GM10847 (cell line): ENCODE data around the gene ECPAS.

ENCODE experiments used
- POLR2A ChIP-seq: IDR thresholded peaks from 2 replicates; pipeline ENCODE4 v1.6.1; 2011; ENCODE audit not compliant: insufficient read length; ENCODE audit errors: extremely low read depth

Gene ECPAS

GRCh38 chr9:111438541-111439235, 45.5 kb downstream of the ECPAS start:
- no peak for TF ChIP-seq POLR2A

DNA sequence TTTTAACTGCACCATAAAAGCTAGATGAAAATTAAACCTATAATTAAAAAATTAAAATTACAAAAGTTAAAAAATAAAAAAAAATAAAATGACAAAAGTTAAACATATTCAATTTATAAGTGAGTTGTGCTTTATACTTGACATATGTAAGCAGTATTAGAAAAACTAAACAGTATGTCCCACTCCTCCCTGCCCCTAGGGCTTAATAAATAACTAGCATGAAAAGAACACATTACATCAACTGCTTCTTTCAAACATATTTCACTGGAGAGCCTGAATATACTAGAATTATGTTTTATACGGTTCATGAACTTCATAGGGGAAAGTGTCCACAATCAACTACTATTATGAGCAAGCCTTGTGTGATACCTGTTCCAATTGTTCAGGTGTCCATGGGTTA, 47.6 kb downstream of the ECPAS start:
- TF ChIP-seq POLR2A, result no peak

GRCh38 chr9:111433082-111433481, 51.1 kb downstream of the ECPAS start:
- TF ChIP-seq POLR2A, result no peak

GRCh38 chr9:111431684-111432083, 52.5 kb downstream of the ECPAS start:
- TF ChIP-seq POLR2A, result no peak

GRCh38 chr9:111429175-111429574, 55.0 kb downstream of the ECPAS start:
- TF ChIP-seq POLR2A, result no peak

- no peak for TF ChIP-seq POLR2A
Observed at GRCh38 chr9:111427186-111427585, 57.0 kb downstream of the ECPAS start.

DNA sequence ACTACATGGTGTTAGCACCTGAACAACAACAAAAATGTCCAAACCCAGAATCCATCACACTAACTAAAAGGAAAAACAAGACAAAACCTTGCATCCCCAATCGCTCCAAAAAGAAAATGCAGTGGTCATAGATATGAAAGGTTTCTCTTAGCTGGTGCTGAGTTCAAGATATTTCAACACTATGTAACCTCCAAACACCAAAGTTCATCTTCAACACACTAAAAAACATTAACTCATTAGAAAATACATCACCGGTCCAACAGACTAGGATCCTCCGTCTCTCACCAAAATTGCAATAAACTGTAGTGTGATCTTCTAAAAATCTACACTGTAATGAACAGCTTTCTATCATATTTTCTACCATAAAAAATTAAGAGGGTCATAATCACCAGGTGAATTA, 60.8 kb downstream of the ECPAS start:
- no peak for TF ChIP-seq POLR2A

DNA sequence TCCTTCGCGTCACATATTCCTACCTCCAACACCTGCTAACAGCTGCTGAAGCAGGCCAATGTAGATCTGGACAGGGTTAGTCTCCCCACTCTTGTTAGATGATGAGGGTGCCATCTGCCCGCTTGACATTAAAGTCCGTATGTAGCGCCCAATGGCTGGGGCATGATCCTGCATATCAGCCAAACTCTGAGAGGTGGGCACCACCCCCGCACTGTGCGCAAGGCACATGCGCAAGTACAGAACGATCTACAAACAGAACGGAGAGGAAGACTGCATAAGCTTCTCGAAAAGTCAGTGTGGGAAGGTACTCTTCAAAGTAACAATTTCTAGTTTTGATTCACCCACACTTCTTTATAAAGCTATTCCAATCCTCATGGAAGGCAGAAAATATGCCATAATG, 69.8 kb downstream of the ECPAS start:
- no peak for TF ChIP-seq POLR2A

DNA sequence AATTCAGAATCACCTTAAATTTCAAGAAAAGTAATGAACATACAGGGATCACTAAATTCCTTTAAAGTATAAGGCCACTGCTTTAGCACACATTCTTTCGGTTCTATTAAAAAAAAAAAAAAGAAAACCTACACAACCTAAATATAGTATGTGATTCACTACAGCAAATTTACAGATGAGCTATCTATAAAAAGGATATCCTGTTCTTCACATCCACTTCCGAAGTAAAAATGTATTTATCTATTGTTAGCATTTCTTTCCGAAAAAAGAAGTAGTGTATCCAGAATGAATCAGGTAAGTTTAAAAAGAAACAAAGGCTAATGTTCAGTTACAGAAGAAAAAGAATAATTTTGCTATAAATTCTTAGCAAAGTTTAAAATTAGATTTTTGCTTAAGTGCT, 70.2 kb downstream of the ECPAS start:
- TF ChIP-seq POLR2A, result no peak

GRCh38 chr9:111412280-111412679, 71.9 kb downstream of the ECPAS start:
- TF ChIP-seq POLR2A, result no peak

GRCh38 chr9:111411266-111411665, 72.9 kb downstream of the ECPAS start:
- TF ChIP-seq POLR2A, result no peak

DNA sequence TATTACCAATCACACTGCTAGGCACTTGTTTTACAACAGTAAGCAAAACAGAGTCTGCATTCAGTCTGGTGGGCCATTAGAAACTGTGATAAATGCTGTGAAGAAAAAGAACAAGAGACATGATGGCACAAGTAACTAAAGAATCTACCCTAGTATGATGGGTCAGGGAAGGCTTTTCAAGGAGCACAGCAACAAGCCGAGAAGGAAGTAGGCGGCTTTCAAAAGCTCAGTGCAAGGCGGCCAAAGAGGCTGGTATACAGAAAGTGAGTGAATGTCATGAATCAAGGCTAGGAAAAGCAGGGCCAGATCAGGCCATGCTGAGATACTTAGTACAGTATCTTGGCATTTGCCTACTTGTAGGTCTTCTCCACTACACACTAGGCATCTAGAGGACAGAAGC, 76.4 kb downstream of the ECPAS start:
- TF ChIP-seq POLR2A, result no peak

DNA sequence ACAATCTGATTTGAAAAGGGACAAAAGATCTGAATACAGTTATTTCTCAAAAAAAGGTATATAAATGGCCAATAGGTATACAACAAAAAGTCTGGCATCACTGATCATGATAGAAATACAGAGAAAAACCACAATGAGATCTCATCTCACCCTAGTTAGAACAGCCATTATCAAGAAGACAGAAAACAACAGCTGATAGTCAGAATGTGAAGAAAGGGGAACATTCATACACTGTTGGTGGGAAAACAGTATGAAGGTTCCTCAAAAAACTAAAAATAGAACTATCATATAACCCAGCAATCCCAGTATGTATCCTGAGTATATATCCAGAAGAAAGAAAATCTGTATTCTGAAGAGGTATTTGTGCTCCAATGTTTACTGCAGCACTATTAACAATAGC, 78.5 kb downstream of the ECPAS start:
- TF ChIP-seq POLR2A, result no peak

DNA sequence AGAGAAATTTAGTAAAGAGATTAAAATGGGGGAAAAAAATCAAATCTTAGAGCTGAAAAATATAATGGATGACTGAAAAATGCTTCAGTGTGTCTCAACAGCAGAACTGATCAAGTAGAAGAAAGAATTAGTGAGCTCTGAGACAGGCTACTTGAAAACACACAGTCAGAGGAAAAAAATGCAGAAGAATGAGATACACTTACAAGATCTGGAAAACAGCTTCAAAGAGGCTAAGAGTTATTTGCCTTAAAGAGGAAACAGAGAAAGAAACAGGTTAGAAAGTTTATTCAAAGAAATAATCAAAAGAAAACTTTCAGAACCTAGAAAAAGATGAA, 83.7 kb downstream of the ECPAS start:
- TF ChIP-seq POLR2A, result no peak

GRCh38 chr9:111399772-111400563, 84.2 kb downstream of the ECPAS start:
- no peak for TF ChIP-seq POLR2A

DNA sequence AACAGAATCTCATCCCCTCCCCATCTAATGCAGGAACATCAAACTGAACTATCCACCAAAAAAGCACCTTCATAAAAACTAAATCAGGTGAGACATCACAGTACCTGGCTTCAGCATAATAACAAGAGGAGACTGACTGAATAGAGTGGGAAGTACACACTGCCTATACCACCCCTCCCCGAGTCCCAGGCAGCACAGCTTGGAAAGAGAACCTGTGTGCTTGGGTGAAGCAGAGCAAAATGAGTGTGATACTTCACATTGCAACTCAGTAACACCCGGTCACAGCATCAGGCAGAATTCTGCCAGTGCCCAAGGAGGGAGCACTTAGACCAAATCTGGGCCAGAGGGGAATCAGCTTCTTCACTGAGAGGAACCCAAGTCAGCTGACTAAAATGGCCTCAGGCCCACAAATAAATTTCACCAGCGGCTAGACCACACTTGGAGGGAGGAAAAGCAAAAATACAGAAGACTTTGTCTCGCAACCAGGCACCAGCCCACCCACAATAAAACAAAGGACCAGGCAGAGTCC, 84.9 kb downstream of the ECPAS start:
- TF ChIP-seq POLR2A, result no peak
